Heart left ventricle (tissue), 13 donors: ENCODE results near the gene DDX39B.

Source experiments
- CTCF ChIP-seq, 12 donors: fragments of 200-600 bp; sonication (generic) in 4 of 12; IDR thresholded peaks; one replicate each; pipeline versions ENCODE4 v1.5.0 to v1.8.0; 2018 to 2022; ENCODE audit warnings: antibody characterized with exemption in 12 of 12, mild to moderate bottlenecking in 5 of 12
- POLR2A ChIP-seq, 2 donors: fragments of 450-650 bp; IDR thresholded peaks; one replicate each; pipeline ENCODE4 v1.6.1; 2017; ENCODE audit warnings: antibody characterized with exemption in 2 of 2, mild to moderate bottlenecking in 2 of 2, moderate library complexity in 2 of 2
- donor health status: ischemic (EF 13 %, LVEDD 7.1; RV severe dilation, severe dysfunction).
- donor health status: DM: no; HTN: yes; CAD: no.
- donor health status: DM: no; HTN: no; CAD: no.
- donor health status: ischemic (EF 25% LVEDD 6.9; RV normal size, moderate dysfunction).
- donor health status: ischemic (EF 25% LVEDD 5.7; RV mildly dilated, moderate dysfunction).
- donor health status: ischemic (EF 35%, LVEDD 5.7; RV mildly dilated, moderate dysfunction).
- donor health status: nonischemic (EF 11% LVEDD 7.7; RV severe dilation, severe dysfunction).
- donor health status: DM: yes; HTN: yes; CAD: no.
- donor health status: PGD.
- donor health status: ischemic (EF 29% LVEDD 5.4; RV normal size, mild dysfunction).
- donor health status: nonischemic (EF 23%, LVEDD 6.1; RV moderate dilation, normal function).

DNA sequence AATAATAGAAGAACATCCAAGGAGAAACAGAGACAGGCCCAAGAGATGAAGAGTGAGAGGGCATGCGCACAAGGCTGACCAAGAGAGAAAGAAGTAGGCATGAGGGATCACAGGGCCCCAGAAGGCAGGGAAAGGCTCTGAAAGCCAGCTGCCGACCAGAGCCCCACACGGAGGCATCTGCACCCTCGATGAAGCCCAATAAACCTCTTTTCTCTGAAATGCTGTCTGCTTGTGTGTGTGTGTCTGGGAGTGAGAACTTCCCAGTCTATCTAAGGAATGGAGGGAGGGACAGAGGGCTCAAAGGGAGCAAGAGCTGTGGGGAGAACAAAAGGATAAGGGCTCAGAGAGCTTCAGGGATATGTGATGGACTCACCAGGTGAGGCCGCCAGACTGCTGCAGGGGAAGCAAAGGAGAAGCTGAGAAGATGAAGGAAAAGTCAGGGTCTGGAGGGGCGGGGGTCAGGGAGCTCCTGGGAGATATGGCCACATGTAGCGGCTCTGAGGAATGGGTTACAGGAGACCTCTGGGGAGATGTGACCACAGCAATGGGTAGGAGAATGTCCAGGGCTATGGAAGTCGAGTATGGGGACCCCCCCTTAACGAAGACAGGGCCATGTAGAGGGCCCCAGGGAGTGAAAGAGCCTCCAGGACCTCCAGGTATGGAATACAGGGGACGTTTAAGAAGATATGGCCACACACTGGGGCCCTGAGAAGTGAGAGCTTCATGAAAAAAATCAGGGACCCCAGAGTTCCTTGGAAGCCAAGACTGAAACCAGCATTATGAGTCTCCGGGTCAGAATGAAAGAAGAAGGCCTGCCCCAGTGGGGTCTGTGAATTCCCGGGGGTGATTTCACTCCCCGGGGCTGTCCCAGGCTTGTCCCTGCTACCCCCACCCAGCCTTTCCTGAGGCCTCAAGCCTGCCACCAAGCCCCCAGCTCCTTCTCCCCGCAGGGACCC lies 32.6 kb upstream of the DDX39B start:
- TF ChIP-seq CTCF (IDR thresholded peaks at IDR 0.05): no peak
- TF ChIP-seq POLR2A (IDR thresholded peaks at IDR 0.05): no peak
